K562 (cell line): ENCODE results near the gene CSAD. TPM values are rescaled to one million over a fixed set of nuclear protein-coding genes. Genes with fewer than 3 reads are reported as not detected.

Experiments
- AFF1 ChIP-seq, 2 experiments: fragments of 450-650 bp; IDR thresholded peaks; 2 replicates each; pipeline ENCODE4 v1.6.1; 2018; ENCODE audit warnings: mild to moderate bottlenecking in 2 of 2, low read depth in 1 of 2; ENCODE audit not compliant: partially characterized antibody in 2 of 2
- ATF3 ChIP-seq, 2 experiments: fragments of 450-650 bp in 1 of 2; sonication (generic) in 1 of 2; formaldehyde crosslinking in 1 of 2; IDR thresholded peaks in 1 of 2; conservative IDR thresholded peaks in 1 of 2; 2 replicates each; pipeline versions ENCODE4 v1.6.1 to v1.8.1; 2016 to 2023; ENCODE audit warnings: mild to moderate bottlenecking in 2 of 2, moderate library complexity in 2 of 2, inconsistent platforms in 1 of 2, missing genetic modification reagents in 1 of 2
- CHD1 ChIP-seq: fragments of 200-600 bp; sonication (generic); IDR thresholded peaks from one replicate; pipeline ENCODE4 v1.6.1; 2012; ENCODE audit warnings: mild to moderate bottlenecking, moderate library complexity, low read length, inconsistent platforms
- FOXJ2 ChIP-seq: fragments of 200-800 bp; sonication (Bioruptor generic); IDR thresholded peaks from 2 replicates; pipeline ENCODE4 v1.6.1; 2016; ENCODE audit warnings: missing genetic modification characterization, missing compliant biosample characterization
- HES1 ChIP-seq: fragments of 450-650 bp; IDR thresholded peaks from 2 replicates; pipeline ENCODE4 v1.6.1; 2016; ENCODE audit warnings: low read depth, mild to moderate bottlenecking, moderate library complexity
- MBD1 ChIP-seq: fragments of 250-450 bp; sonication (Bioruptor Pico); IDR thresholded peaks from 2 replicates; pipeline ENCODE4 v1.8.0; 2022; ENCODE audit warnings: inconsistent platforms
- MEF2D ChIP-seq: conservative IDR thresholded peaks from 2 replicates; pipeline ENCODE4 v1.6.1; 2016; ENCODE audit warnings: low read depth, missing genetic modification characterization, missing compliant biosample characterization
- MTA2 ChIP-seq: fragments of 450-650 bp; IDR thresholded peaks from 2 replicates; pipeline ENCODE4 v1.6.1; 2016; ENCODE audit warnings: low read depth
- NRF1 ChIP-seq, 2 experiments: fragments of 450-650 bp; IDR thresholded peaks in 1 of 2; conservative IDR thresholded peaks in 1 of 2; 2 replicates each; pipeline ENCODE4 v1.6.1; 2014; ENCODE audit warnings: mild to moderate bottlenecking in 2 of 2
- PYGO2 ChIP-seq: fragments of 450-650 bp; IDR thresholded peaks from 2 replicates; pipeline ENCODE4 v1.6.1; 2016; ENCODE audit warnings: mild to moderate bottlenecking, missing genetic modification characterization, moderate library complexity, missing compliant biosample characterization
- SMAD1 ChIP-seq: fragments of 150-350 bp; IDR thresholded peaks from 2 replicates; pipeline ENCODE4 v1.6.1; 2014; ENCODE audit warnings: low read length, low read depth; ENCODE audit not compliant: partially characterized antibody
- TBL1XR1 ChIP-seq, 2 experiments: IDR thresholded peaks; 2 replicates each; pipeline ENCODE4 v1.6.1; 2012; ENCODE audit warnings: improper control_type of control experiment in 2 of 2, low read length in 2 of 2, mild to moderate bottlenecking in 1 of 2
- ZHX1 ChIP-seq: fragments of 150-350 bp; conservative IDR thresholded peaks from 2 replicates; pipeline ENCODE4 v1.6.1; 2014; ENCODE audit warnings: low read length
- ZNF239 ChIP-seq: fragments of 250-450 bp; sonication (Bioruptor Pico); IDR thresholded peaks from 2 replicates; pipeline ENCODE4 v1.4.0; 2020; ENCODE audit warnings: mild to moderate bottlenecking
- ZNF316 ChIP-seq: fragments of 450-650 bp; IDR thresholded peaks from 2 replicates; pipeline ENCODE4 v1.6.1; 2016
- ZNF445 ChIP-seq: fragments of 250-450 bp; sonication (Bioruptor Pico); IDR thresholded peaks from 2 replicates; pipeline ENCODE4 v1.4.0; 2020; ENCODE audit warnings: low read depth, mild to moderate bottlenecking, moderate library complexity
- polyA plus RNA-seq, 8 experiments: library from polyadenylated mRNA; depleted of rRNA in 4 of 8; stranded (reverse) in 5 of 8; unstranded in 3 of 8; fragments of >200 nt; fragmentation: Nextera tagmentation in 2 of 8; fragmentation: Illumina TruSeq in 1 of 8; extraction: Ambion mirVana in 2 of 8; extraction: Trizol in 1 of 8; gene quantifications; 2 replicates each; pipeline versions ENCODE4 v1.2.1 to v1.2.3, GENCODE V29; 2011 to 2014; ENCODE audit warnings: inconsistent platforms in 1 of 8, missing spikeins in 1 of 8
- total RNA-seq, 7 experiments: library from RNA; depleted of rRNA in 6 of 7; stranded (reverse); fragments of >200 nt in 6 of 7; fragmentation: Illumina TruSeq in 2 of 7; extraction: Trizol in 2 of 7; gene quantifications; 2 replicates each; pipeline versions ENCODE4 v1.2.1 to v1.2.3, GENCODE V29; 2011 to 2021; ENCODE audit warnings: low replicate concordance in 1 of 7

The CSAD gene
- total and polyA plus RNA-seq, 9 of the 15 experiments (the other 6 are each of a cell fraction or from before 2014, with no cell fraction given) = 1.8 to 19.6 (median 8.1) TPM

- no peak for TF ChIP-seq HES1
- no peak for TF ChIP-seq ZNF445
- TF ChIP-seq ZNF316 = no peak
- no peak for TF ChIP-seq TBL1XR1 (IDR thresholded peaks at IDR 0.05; ENCODE audit: low read length in 2 of 2)
- no peak for TF ChIP-seq PYGO2 (tag)
- no peak for TF ChIP-seq MBD1 (CRISPR knock-in tag)
- no peak for TF ChIP-seq SMAD1
- no peak for TF ChIP-seq AFF1 (IDR thresholded peaks at IDR 0.05; ENCODE audit: low read depth in 1 of 2, partially characterized antibody in 2 of 2)
- no peak for TF ChIP-seq CHD1
- no peak for TF ChIP-seq ZHX1
- no peak for TF ChIP-seq MEF2D (tag)
- no peak for TF ChIP-seq ATF3 (IDR thresholded peaks at IDR 0.05)
- TF ChIP-seq ATF3 (CRISPR knock-in tag; conservative IDR thresholded peaks at IDR 0.05) = no peak
- no peak for TF ChIP-seq FOXJ2 (tag)
- TF ChIP-seq MTA2 = 0 out of 2 replicates have a peak, but pooled peaks have one; percentile 17
- 0 out of 4 replicates have a peak, but pooled peaks of 1 of the 2 experiments have one; percentile 33 for TF ChIP-seq NRF1 (conservative IDR thresholded peaks at IDR 0.05 in 1 of 2, IDR thresholded peaks at IDR 0.05 in 1 of 2)
- TF ChIP-seq ZNF239 (CRISPR knock-in tag) = no peak
Measured at GRCh38 chr12:53219292-53219955, 38.7 kb upstream of the CSAD start (continued).
